Spleen (tissue), 11 donors: ENCODE data around the gene ABO. TPM values are rescaled to one million over a fixed set of nuclear protein-coding genes. Genes with fewer than 3 reads are reported as not detected.

Source experiments
- DNase-seq: peaks from one replicate; pipeline ENCODE4 v3.0.0-alpha.2; 2020
- H3K27ac ChIP-seq, 8 donors: fragments of 200-600 bp; sonication (generic) in 7 of 8; 1 replicate in 4 of 8; 2 replicates in 4 of 8; pipeline versions ENCODE4 v1.5.0 to v1.8.0; 2016 to 2021; ENCODE audit warnings: inconsistent platforms in 4 of 8, mild to moderate bottlenecking in 4 of 8, moderate library complexity in 1 of 8
- H3K27me3 ChIP-seq, 7 donors: fragments of 200-600 bp; sonication (generic) in 6 of 7; replicated peaks in 1 of 7; 1 replicate in 4 of 7; 2 replicates in 3 of 7; pipeline versions ENCODE4 v1.5.0 to v1.8.0; 2016 to 2021; ENCODE audit warnings: inconsistent platforms in 3 of 7, mild to moderate bottlenecking in 1 of 7
- H3K36me3 ChIP-seq, 6 donors: fragments of 200-600 bp; sonication (generic) in 5 of 6; 1 replicate in 4 of 6; 2 replicates in 2 of 6; pipeline versions ENCODE4 v1.5.0 to v1.8.0; 2016 to 2021; ENCODE audit warnings: inconsistent platforms in 2 of 6
- H3K4me1 ChIP-seq, 6 donors: fragments of 200-600 bp; sonication (generic) in 5 of 6; 1 replicate in 3 of 6; 2 replicates in 3 of 6; pipeline versions ENCODE4 v1.5.0 to v1.8.0; 2016 to 2021; ENCODE audit warnings: inconsistent platforms in 3 of 6
- H3K4me3 ChIP-seq, 8 donors: fragments of 200-600 bp; sonication (generic) in 7 of 8; 1 replicate in 4 of 8; 2 replicates in 4 of 8; pipeline versions ENCODE4 v1.5.0 to v1.8.0; 2016 to 2021; ENCODE audit warnings: inconsistent platforms in 4 of 8, mild to moderate bottlenecking in 4 of 8, moderate library complexity in 2 of 8
- H3K9me3 ChIP-seq, 8 donors: fragments of 200-600 bp; sonication (generic) in 7 of 8; 1 replicate in 4 of 8; 2 replicates in 4 of 8; pipeline versions ENCODE4 v1.5.0 to v1.8.0; 2016 to 2021; ENCODE audit warnings: inconsistent platforms in 4 of 8
- POLR2A ChIP-seq, 3 donors: fragments of 450-650 bp; IDR thresholded peaks; one replicate each; pipeline ENCODE4 v1.5.1; 2017; ENCODE audit warnings: antibody characterized with exemption in 3 of 3, mild to moderate bottlenecking in 1 of 3
- POLR2AphosphoS5 ChIP-seq, 3 donors: sonication (generic); formaldehyde crosslinking; IDR thresholded peaks; one replicate each; pipeline ENCODE4 v1.5.1; 2017; ENCODE audit warnings: antibody characterized with exemption in 3 of 3
- WGBS, 5 donors: extraction: QIAGEN DNeasy Blood & Tissue Kit in 3 of 5; methylation state at CpG; one replicate each; pipeline versions ENCODE4 v1.1.5 to v1.1.7; 2013 to 2018; 5-methylcytosine and 5-hydroxymethylcytosine counted together
- intact Hi-C: fragments of 100-400 bp; cut with DNase I; formaldehyde crosslinking; loops from one replicate; pipeline ENCODE4 v1.15.0; 2023; ENCODE audit warnings: low total_unique reads
- polyA plus RNA-seq, 3 donors: library from polyadenylated mRNA; stranded (reverse); fragments of 200-250 nt; gene quantifications; one replicate each; pipeline ENCODE4 v1.2.1, GENCODE V29; 2013
- total RNA-seq, 7 donors: library from RNA; depleted of rRNA in 3 of 7; stranded (reverse); fragments of >200 nt in 3 of 7; fragmentation: NEBNext Ultra II Directional in 4 of 7; extraction: Animal tissue kit (Norgen Biotek cat#: 25700) in 4 of 7; gene quantifications; one replicate each; pipeline versions ENCODE4 v1.1.0 to v1.2.1, GENCODE V29; 2016 to 2021
- TF ChIP-seq, protein P1 (sequence below), 11 experiments: fragments of 200-600 bp in 7 of 11; fragments of 450-650 bp in 4 of 11; sonication (generic) in 4 of 11; IDR thresholded peaks in 8 of 11; conservative IDR thresholded peaks in 3 of 11; 1 replicate in 7 of 11; 2 replicates in 4 of 11; pipeline versions ENCODE4 v1.4.0 to v1.8.0; 2016 to 2021; ENCODE audit warnings: antibody characterized with exemption in 11 of 11, inconsistent platforms in 4 of 11, mild to moderate bottlenecking in 1 of 11
- donor health status: healthy with polysubstance abuse.
- donor health status: DM: no; HTN: no; CAD: no; lungs with moderate emphysema.
- donor health status: DM: no; HTN: no; CAD: no.
- donor health status: Bipolar disorder and iron deficiency.
- donor health status: healthy.
- donor health status: DM: no; HTN: no; CAD: no.
- donor health status: DM: yes; HTN: yes; CAD: no.

ABO gene
- total and polyA plus RNA-seq, 10 donors: 0.26 to 5.8 (median 2.3) TPM

- Histone ChIP-seq H3K27ac (no peak overlapping the region), H3K9me3 (no peaks in the 10 kb centered on the region), H3K27me3 (peaks cover 0 to 44% (median 0%) of the 10 kb centered on the region in 7 donors), H3K4me3 (no peak overlapping the region), H3K4me1 (no peaks in the 10 kb centered on the region), H3K36me3 (no peaks in the 10 kb centered on the region)
- WGBS, 5 donors: 87 to 91% (median 89%) methylated on average over 10 to 11 of the region's 11 CpGs
- intact Hi-C loops: no loop called here
- TF ChIP-seq POLR2AphosphoS5 (IDR thresholded peaks at IDR 0.05) (no peak), POLR2A (IDR thresholded peaks at IDR 0.05) (no peak)
- TF ChIP-seq, protein P1, sequence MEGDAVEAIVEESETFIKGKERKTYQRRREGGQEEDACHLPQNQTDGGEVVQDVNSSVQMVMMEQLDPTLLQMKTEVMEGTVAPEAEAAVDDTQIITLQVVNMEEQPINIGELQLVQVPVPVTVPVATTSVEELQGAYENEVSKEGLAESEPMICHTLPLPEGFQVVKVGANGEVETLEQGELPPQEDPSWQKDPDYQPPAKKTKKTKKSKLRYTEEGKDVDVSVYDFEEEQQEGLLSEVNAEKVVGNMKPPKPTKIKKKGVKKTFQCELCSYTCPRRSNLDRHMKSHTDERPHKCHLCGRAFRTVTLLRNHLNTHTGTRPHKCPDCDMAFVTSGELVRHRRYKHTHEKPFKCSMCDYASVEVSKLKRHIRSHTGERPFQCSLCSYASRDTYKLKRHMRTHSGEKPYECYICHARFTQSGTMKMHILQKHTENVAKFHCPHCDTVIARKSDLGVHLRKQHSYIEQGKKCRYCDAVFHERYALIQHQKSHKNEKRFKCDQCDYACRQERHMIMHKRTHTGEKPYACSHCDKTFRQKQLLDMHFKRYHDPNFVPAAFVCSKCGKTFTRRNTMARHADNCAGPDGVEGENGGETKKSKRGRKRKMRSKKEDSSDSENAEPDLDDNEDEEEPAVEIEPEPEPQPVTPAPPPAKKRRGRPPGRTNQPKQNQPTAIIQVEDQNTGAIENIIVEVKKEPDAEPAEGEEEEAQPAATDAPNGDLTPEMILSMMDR (IDR thresholded peaks at IDR 0.05 in 8 of 11, conservative IDR thresholded peaks at IDR 0.05 in 3 of 11): no peak
- peak; percentile 41 for DNase-seq
These were observed 47.6 kb downstream of the ABO start for GRCh38 chr9:133227242-133227860.

- intact Hi-C loops: no loop called here
- WGBS, 5 donors: 56 to 69% (median 68%) methylated on average over 17 to 25 of the region's 25 CpGs
- Histone ChIP-seq H3K27me3 (peaks cover 0 to 44% (median 0%) of the 10 kb centered on the region in 7 donors), H3K36me3 (no peaks in the 10 kb centered on the region), H3K9me3 (no peaks in the 10 kb centered on the region), H3K27ac (no peak overlapping the region), H3K4me3 (no peak overlapping the region), H3K4me1 (no peaks in the 10 kb centered on the region)
- TF ChIP-seq, protein P1 (IDR thresholded peaks at IDR 0.05 in 8 of 11, conservative IDR thresholded peaks at IDR 0.05 in 3 of 11): no peak
- TF ChIP-seq POLR2A (IDR thresholded peaks at IDR 0.05) (no peak), POLR2AphosphoS5 (IDR thresholded peaks at IDR 0.05) (no peak)
- DNase-seq: peak; percentile 51
These were observed 48.5 kb downstream of the ABO start for GRCh38 chr9:133226219-133227171.

- TF ChIP-seq, protein P1 (IDR thresholded peaks at IDR 0.05 in 8 of 11, conservative IDR thresholded peaks at IDR 0.05 in 3 of 11): no peak
- TF ChIP-seq POLR2A (IDR thresholded peaks at IDR 0.05): no peak
- TF ChIP-seq POLR2AphosphoS5 (IDR thresholded peaks at IDR 0.05): no peak
These were observed 49.6 kb downstream of the ABO start for GRCh38 chr9:133225171-133226011.

More at GRCh38 chr9:133225171-133226011, 49.6 kb downstream of the ABO start:
- 78 to 86% (median 82%) methylated on average over 25 to 38 of the region's 38 CpGs for WGBS, 5 donors
- H3K9me3 ChIP-seq: no peaks in the 10 kb centered on the region
- no peak overlapping the region for H3K27ac ChIP-seq
- intact Hi-C loops: no loop called here
- H3K4me3 ChIP-seq: no peak overlapping the region
- H3K27me3 ChIP-seq: peaks cover 0 to 44% (median 0%) of the 10 kb centered on the region in 7 donors
- no peaks in the 10 kb centered on the region for H3K36me3 ChIP-seq
- H3K4me1 ChIP-seq: no peaks in the 10 kb centered on the region
- DNase-seq: peak; percentile 59
